Mucosa of rectum (tissue), 2 donors: ENCODE data around the gene GPX6.
"Not testable (repeated sequence)": the region's sequence is repeated elsewhere in the genome, so short reads cannot be mapped to it uniquely, and the experiment has no call there.

Experiments
- H3K27ac ChIP-seq, 2 donors: one replicate each; pipeline ENCODE4 v1.7.0; 2013; ENCODE audit warnings: inconsistent platforms in 2 of 2, low read depth in 2 of 2, low read length in 2 of 2
- H3K27me3 ChIP-seq, 2 donors: one replicate each; pipeline ENCODE4 v1.7.0; 2013; ENCODE audit warnings: low read length in 2 of 2; ENCODE audit not compliant: control insufficient read depth in 2 of 2, insufficient read depth in 2 of 2
- H3K36me3 ChIP-seq, 2 donors: one replicate each; pipeline ENCODE4 v1.7.0; 2013; ENCODE audit warnings: low read length in 2 of 2; ENCODE audit not compliant: control insufficient read depth in 2 of 2, insufficient read depth in 2 of 2
- H3K4me1 ChIP-seq, 2 donors: one replicate each; pipeline ENCODE4 v1.7.0; 2013; ENCODE audit warnings: low read length in 2 of 2, mild to moderate bottlenecking in 1 of 2; ENCODE audit not compliant: control insufficient read depth in 2 of 2, insufficient read depth in 2 of 2
- H3K4me3 ChIP-seq, 2 donors: one replicate each; pipeline ENCODE4 v1.7.0; 2013; ENCODE audit warnings: low read length in 2 of 2
- H3K9ac ChIP-seq, 2 donors: one replicate each; pipeline ENCODE4 v1.7.0; 2013; ENCODE audit warnings: low read length in 2 of 2, low read depth in 1 of 2, mild to moderate bottlenecking in 1 of 2
- H3K9me3 ChIP-seq, 2 donors: one replicate each; pipeline ENCODE4 v1.7.0; 2013; ENCODE audit warnings: low read length in 2 of 2; ENCODE audit not compliant: control insufficient read depth in 2 of 2
- donor health status: healthy.
- donor health status: Normal muscosa, but diverticular disease.

The GPX6 gene

GRCh38 chr6:28515676-28516075 lies at the start of gene GPX6:
Gene GPX6, minus strand, starts transcription at chr6:28515793. Its CDS starts 50 bp downstream, at chr6:28515743.
- H3K27me3 ChIP-seq = peaks cover 2 to 4% of the 10 kb centered on the region in 2 donors
- H3K4me3 ChIP-seq = no peak within 1 kb of the TSS
- H3K4me1 ChIP-seq = no peaks in the 10 kb centered on the region

GRCh38 chr6:28563430-28564095 lies 48.0 kb upstream of the GPX6 start:
- Histone ChIP-seq H3K36me3 (no peaks in the 10 kb centered on the region), H3K27ac (no peak overlapping the region), H3K4me1 (no peaks in the 10 kb centered on the region), H3K9ac (no peak overlapping the region), H3K27me3 (no peaks in the 10 kb centered on the region), H3K4me3 (no peak overlapping the region), H3K9me3 (peaks cover 3 to 4% of the 10 kb centered on the region in 2 donors)

More at GRCh38 chr6:28515676-28516075, at the start of gene GPX6:
- no peaks in the 10 kb centered on the region for H3K36me3 ChIP-seq
- H3K9ac ChIP-seq = no peak within 1 kb of the TSS
- H3K9me3 ChIP-seq = no peaks in the 10 kb centered on the region
- no peak within 1 kb of the TSS for H3K27ac ChIP-seq

GRCh38 chr6:28558629-28559028 lies 43.0 kb upstream of the GPX6 start:
- Histone ChIP-seq H3K27me3 (peaks cover 2% of the 10 kb centered on the region in 2 donors), H3K27ac (no peak overlapping the region), H3K4me3 (no peak overlapping the region), H3K4me1 (no peaks in the 10 kb centered on the region), H3K9me3 (no peaks in the 10 kb centered on the region), H3K9ac (no peak overlapping the region), H3K36me3 (no peaks in the 10 kb centered on the region)

- Histone ChIP-seq H3K4me1 (no peaks in the 10 kb centered on the region), H3K4me3 (no peak overlapping the region), H3K9me3 (no peaks in the 10 kb centered on the region), H3K9ac (no peak overlapping the region), H3K27ac (no peak overlapping the region), H3K36me3 (no peaks in the 10 kb centered on the region), H3K27me3 (peaks cover 2 to 11% of the 10 kb centered on the region in 2 donors)
These were observed 39.5 kb upstream of the GPX6 start for GRCh38 chr6:28555136-28555535.

- Histone ChIP-seq H3K27ac (no peak overlapping the region), H3K4me3 (no peak overlapping the region)
These were observed 38.6 kb upstream of the GPX6 start for GRCh38 chr6:28553986-28554881.

GRCh38 chr6:28553384-28553985 lies 37.9 kb upstream of the GPX6 start:
- no peaks in the 10 kb centered on the region for H3K4me1 ChIP-seq
- no peaks in the 10 kb centered on the region for H3K36me3 ChIP-seq
- H3K27me3 ChIP-seq = peaks cover 7 to 11% of the 10 kb centered on the region in 2 donors
- no peak overlapping the region for H3K27ac ChIP-seq
- H3K9me3 ChIP-seq = no peaks in the 10 kb centered on the region
- no peak overlapping the region for H3K4me3 ChIP-seq
- no peak overlapping the region for H3K9ac ChIP-seq

More at GRCh38 chr6:28553986-28554881, 38.6 kb upstream of the GPX6 start:
- Histone ChIP-seq H3K9me3 (no peaks in the 10 kb centered on the region), H3K4me1 (no peaks in the 10 kb centered on the region), H3K36me3 (no peaks in the 10 kb centered on the region), H3K27me3 (peaks cover 7 to 11% of the 10 kb centered on the region in 2 donors), H3K9ac (no peak overlapping the region)

- Histone ChIP-seq H3K4me1 (no peaks in the 10 kb centered on the region), H3K9ac (no peak overlapping the region), H3K36me3 (no peaks in the 10 kb centered on the region), H3K4me3 (no peak overlapping the region), H3K9me3 (no peaks in the 10 kb centered on the region), H3K27ac (no peak overlapping the region), H3K27me3 (peaks cover 6 to 11% of the 10 kb centered on the region in 2 donors)
These were observed 36.5 kb upstream of the GPX6 start for GRCh38 chr6:28551891-28552666.

GRCh38 chr6:28547003-28547402 lies 31.4 kb upstream of the GPX6 start:
- H3K9ac ChIP-seq, H3K27ac ChIP-seq, H3K36me3 ChIP-seq, H3K4me3 ChIP-seq, H3K27me3 ChIP-seq, H3K9me3 ChIP-seq, H3K4me1 ChIP-seq: not testable (repeated sequence)

- peaks cover 0 to 3% of the 10 kb centered on the region in 2 donors for H3K4me1 ChIP-seq
- no peak overlapping the region for H3K9ac ChIP-seq
- H3K27ac ChIP-seq = no peak overlapping the region
- no peaks in the 10 kb centered on the region for H3K9me3 ChIP-seq
- no peaks in the 10 kb centered on the region for H3K36me3 ChIP-seq
- H3K27me3 ChIP-seq = peaks cover 5% of the 10 kb centered on the region in 2 donors
- H3K4me3 ChIP-seq = no peak overlapping the region
These were observed 30.4 kb upstream of the GPX6 start for GRCh38 chr6:28545955-28546354.
